GM13976 (cell line): Measurements from ENCODE around the gene DVL3.
"Not testable (repeated sequence)": the region's sequence is repeated elsewhere in the genome, so short reads cannot be mapped to it uniquely, and the experiment has no call there.

ENCODE experiments used
- DNase-seq: peaks from one replicate; pipeline ENCODE4 v3.0.0; 2012; ENCODE audit warnings: low spot score
- CTCF ChIP-seq: IDR thresholded peaks from 2 replicates; pipeline ENCODE4 v1.5.1; 2012; ENCODE audit warnings: borderline replicate concordance, mild to moderate bottlenecking; ENCODE audit not compliant: insufficient read depth; ENCODE audit errors: extremely low read depth, missing control alignments, control extremely low read depth
- in situ Hi-C: fragments of 300-500 bp; cut with MboI; formaldehyde crosslinking; loops from one replicate; pipeline ENCODE4 v1.12.0; 2022; ENCODE audit warnings: low sequenced_read_pairs, mixed read lengths, inconsistent platforms; ENCODE audit not compliant: unreplicated experiment

Gene DVL3

GRCh38 chr3:184155644-184156521 is 706 bp downstream of the DVL3 start:
- in situ Hi-C loops = no loop called here
- peak; percentile 65 for DNase-seq

DNA sequence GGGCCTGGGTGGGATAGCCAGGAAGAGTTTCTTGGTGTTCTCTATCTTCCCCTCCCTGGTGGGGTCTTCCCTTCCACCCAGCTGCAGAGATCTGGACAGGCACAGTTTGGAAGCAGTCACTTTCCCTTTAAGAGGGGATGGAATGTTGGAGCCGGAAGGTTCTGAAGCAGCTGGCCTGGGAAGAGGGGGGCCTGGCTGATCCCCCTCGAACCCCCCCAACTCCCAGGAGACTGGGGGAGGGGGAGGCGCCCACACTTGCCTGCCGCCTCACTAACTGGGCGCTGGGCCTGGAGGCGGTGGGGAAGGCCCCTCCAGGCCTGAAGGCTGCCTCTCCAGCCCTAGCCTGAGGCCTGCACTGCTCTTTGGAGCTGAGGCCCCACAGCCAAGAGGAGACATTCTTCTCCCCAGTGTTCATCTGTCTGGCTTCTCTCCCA is 1.4 kb downstream of the DVL3 start:
- peak; percentile 59 for DNase-seq
- TF ChIP-seq CTCF = no peak
- in situ Hi-C loops = no loop called here

More at GRCh38 chr3:184155644-184156521, 706 bp downstream of the DVL3 start:
- TF ChIP-seq CTCF = no peak

- DNase-seq = no peak
- TF ChIP-seq CTCF = no peak
- in situ Hi-C loops = no loop called here
Measured at GRCh38 chr3:184157206-184157605, 2.0 kb downstream of the DVL3 start.

GRCh38 chr3:184158404-184158803 is 3.2 kb downstream of the DVL3 start:
- in situ Hi-C loops = no loop called here
- no peak for DNase-seq
- no peak for TF ChIP-seq CTCF

DNA sequence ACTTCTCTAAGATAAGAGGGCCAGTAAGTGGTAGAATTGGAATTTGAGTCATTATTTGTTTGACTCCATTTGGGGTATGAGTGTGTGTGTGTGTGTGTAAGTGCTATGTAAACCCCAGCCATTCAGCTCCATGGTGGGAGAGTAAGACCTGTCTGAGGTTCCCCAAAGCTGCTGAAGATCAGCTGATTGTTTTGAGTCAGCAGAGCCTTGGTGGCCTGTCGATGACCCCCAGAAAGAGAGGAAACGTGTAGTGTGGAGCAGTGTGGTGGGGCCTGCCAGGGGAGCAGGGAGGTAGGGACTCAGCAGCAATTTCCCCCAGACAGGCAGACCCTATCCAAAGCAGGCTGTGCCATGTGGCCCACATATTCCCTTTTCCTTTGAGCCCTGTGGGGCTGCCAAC is 5.3 kb downstream of the DVL3 start:
- no peak for TF ChIP-seq CTCF
- in situ Hi-C loops = no loop called here
- DNase-seq = peak; percentile 68

- DNase-seq, in situ Hi-C loops: not testable (repeated sequence)
Measured at GRCh38 chr3:184162571-184163070, 7.4 kb downstream of the DVL3 start.

DNA sequence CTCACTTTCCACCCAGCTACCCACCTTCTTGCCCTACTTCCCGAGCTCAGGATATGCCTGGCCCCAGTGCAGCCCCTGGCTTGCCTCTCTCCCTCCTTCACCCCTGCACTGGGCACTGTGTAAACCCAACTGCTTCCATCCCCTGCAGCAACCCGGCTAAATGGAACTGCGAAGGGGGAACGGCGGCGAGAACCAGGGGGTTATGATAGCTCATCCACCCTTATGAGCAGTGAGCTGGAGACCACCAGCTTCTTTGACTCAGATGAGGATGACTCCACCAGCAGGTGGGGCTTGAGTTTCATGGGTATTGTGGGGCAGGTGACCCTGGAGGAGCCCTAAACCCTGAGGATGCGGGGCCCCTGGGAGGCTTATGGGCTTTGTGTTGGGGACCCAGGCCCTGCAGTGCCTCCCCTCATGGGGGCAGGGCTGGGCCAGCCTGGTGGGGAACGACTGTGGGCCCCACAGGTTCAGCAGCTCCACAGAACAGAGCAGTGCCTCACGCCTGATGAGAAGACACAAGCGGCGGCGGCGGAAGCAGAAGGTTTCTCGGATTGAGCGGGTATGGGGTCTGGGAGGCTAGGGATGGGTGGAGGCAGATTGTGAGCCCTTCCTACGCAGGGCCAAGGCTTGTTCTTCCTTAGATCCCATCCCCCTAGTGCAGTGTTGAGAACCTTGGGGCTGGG is 9.6 kb downstream of the DVL3 start:
- no peak for DNase-seq
- no peak for TF ChIP-seq CTCF
- in situ Hi-C loops = no loop called here
